HEK293 (cell line): Measurements from ENCODE around the gene SMCO4.

Experiments
- CTCF ChIA-PET: fragments of 350-600 bp; formaldehyde crosslinking; extraction: SDS; loops from one replicate; lab custom pipeline; 2021; ENCODE audit warnings: antibody characterized with exemption; lab: Yijun Ruan, JAX
- POLR2A ChIA-PET: fragments of 300-600 bp; formaldehyde crosslinking; extraction: SDS; loops from one replicate; lab custom pipeline; 2020; ENCODE audit warnings: antibody characterized with exemption, inconsistent platforms; lab: Yijun Ruan, JAX
- H3K27ac ChIP-seq: fragments of 200-500 bp; sonication (Bioruptor generic); 2 replicates; pipeline ENCODE4 v1.5.1; 2014; ENCODE audit warnings: low read depth, low read length, control low read depth, inconsistent platforms; ENCODE audit errors: extremely low read depth
- H3K36me3 ChIP-seq, 2 experiments: fragments of 200-500 bp in 1 of 2; sonication (Bioruptor generic) in 1 of 2; 1 replicate in 1 of 2; 2 replicates in 1 of 2; pipeline ENCODE4 v1.5.1; 2014 to 2017; ENCODE audit warnings: inconsistent platforms in 2 of 2, low read length in 2 of 2; ENCODE audit not compliant: control insufficient read depth in 2 of 2, insufficient read depth in 1 of 2
- H3K4me1 ChIP-seq: fragments of 200-500 bp; sonication (Bioruptor generic); 2 replicates; pipeline ENCODE4 v1.5.1; 2014; ENCODE audit warnings: mild to moderate bottlenecking, low read length, inconsistent platforms; ENCODE audit not compliant: control insufficient read depth, insufficient read depth
- H3K4me3 ChIP-seq: 2 replicates; pipeline ENCODE4 v1.5.1; 2011; ENCODE audit warnings: low read depth, mild to moderate bottlenecking, control low read depth, low read length, moderate library complexity
- H3K9me3 ChIP-seq: fragments of 200-500 bp; sonication (Bioruptor generic); 2 replicates; pipeline ENCODE4 v1.5.1; 2014; ENCODE audit warnings: low read depth, low read length, inconsistent platforms; ENCODE audit not compliant: control insufficient read depth, insufficient read depth
- BCL6B ChIP-seq: fragments of 450-650 bp; formaldehyde crosslinking; IDR thresholded peaks from 2 replicates; pipeline ENCODE4 v1.5.1; 2017; ENCODE audit warnings: missing biosample characterization, missing genetic modification characterization
- SCRT1 ChIP-seq: fragments of 450-650 bp; formaldehyde crosslinking; IDR thresholded peaks from 2 replicates; pipeline ENCODE4 v1.5.1; 2016; ENCODE audit warnings: missing biosample characterization, missing genetic modification characterization, borderline replicate concordance
- SCRT2 ChIP-seq: fragments of 450-650 bp; formaldehyde crosslinking; IDR thresholded peaks from 2 replicates; pipeline ENCODE4 v1.5.1; 2016; ENCODE audit warnings: missing biosample characterization, missing genetic modification characterization
- SP2 ChIP-seq: fragments of 450-650 bp; formaldehyde crosslinking; IDR thresholded peaks from 2 replicates; pipeline ENCODE4 v1.5.1; 2016; ENCODE audit warnings: missing biosample characterization, missing genetic modification characterization
- ZBTB17 ChIP-seq: fragments of 450-650 bp; formaldehyde crosslinking; IDR thresholded peaks from 2 replicates; pipeline ENCODE4 v1.5.1; 2016; ENCODE audit warnings: missing biosample characterization, missing genetic modification characterization
- ZNF133 ChIP-seq: fragments of 450-650 bp; formaldehyde crosslinking; IDR thresholded peaks from 2 replicates; pipeline ENCODE4 v1.5.1; 2016; ENCODE audit warnings: missing biosample characterization, missing genetic modification characterization
- ZNF184 ChIP-seq: fragments of 450-650 bp; IDR thresholded peaks from 2 replicates; pipeline ENCODE4 v1.5.1; 2018; ENCODE audit warnings: missing biosample characterization, mild to moderate bottlenecking, missing genetic modification characterization
- ZNF324 ChIP-seq: fragments of 450-650 bp; formaldehyde crosslinking; IDR thresholded peaks from 2 replicates; pipeline ENCODE4 v1.5.1; 2016; ENCODE audit warnings: missing biosample characterization, missing genetic modification characterization
- ZNF404 ChIP-seq: fragments of 450-650 bp; formaldehyde crosslinking; IDR thresholded peaks from 2 replicates; pipeline ENCODE4 v1.5.1; 2017; ENCODE audit warnings: missing biosample characterization, missing genetic modification characterization
- ZNF664 ChIP-seq: fragments of 450-650 bp; formaldehyde crosslinking; IDR thresholded peaks from 2 replicates; pipeline ENCODE4 v1.5.1; 2016; ENCODE audit warnings: missing biosample characterization, missing genetic modification characterization
- TF ChIP-seq, protein P1 (sequence below): fragments of 450-650 bp; formaldehyde crosslinking; IDR thresholded peaks from 2 replicates; pipeline ENCODE4 v1.5.1; 2016; ENCODE audit warnings: missing biosample characterization, missing genetic modification characterization
- TF ChIP-seq, protein P2 (sequence below): fragments of 450-650 bp; IDR thresholded peaks from 2 replicates; pipeline ENCODE4 v1.5.1; 2018; ENCODE audit warnings: missing biosample characterization, missing genetic modification characterization
- TF ChIP-seq, protein P3 (sequence below): fragments of 450-650 bp; formaldehyde crosslinking; IDR thresholded peaks from 2 replicates; pipeline ENCODE4 v1.5.1; 2016; ENCODE audit warnings: missing biosample characterization, missing genetic modification characterization
- TF ChIP-seq, protein P4 (sequence below): fragments of 450-650 bp; formaldehyde crosslinking; IDR thresholded peaks from 2 replicates; pipeline ENCODE4 v1.5.1; 2016; ENCODE audit warnings: missing biosample characterization, missing genetic modification characterization, borderline replicate concordance

The SMCO4 gene

GRCh38 chr11:93540337-93540736 lies 2.9 kb downstream of the SMCO4 start:
- Histone ChIP-seq H3K4me1 (no peaks in the 10 kb centered on the region; the same call in none of the 2 replicates), H3K27ac (no peak overlapping the region), H3K9me3 (no peaks in the 10 kb centered on the region), H3K36me3 (no peaks in the 10 kb centered on the region), H3K4me3 (no peak overlapping the region)
- CTCF ChIA-PET, result interaction anchor here (0.6 to 2.8 kb wide), 5 partner anchors 83 to 308 kb away, joined by 3 to 21 read pairs (median 3); no protein-coding TSS in a partner anchor
- TF ChIP-seq ZNF184 (tag by site-specific recombination) (no peak), ZNF664 (tag by site-specific recombination) (peak; percentile 86), SCRT2 (peak; percentile 63)
- TF ChIP-seq, protein P1, sequence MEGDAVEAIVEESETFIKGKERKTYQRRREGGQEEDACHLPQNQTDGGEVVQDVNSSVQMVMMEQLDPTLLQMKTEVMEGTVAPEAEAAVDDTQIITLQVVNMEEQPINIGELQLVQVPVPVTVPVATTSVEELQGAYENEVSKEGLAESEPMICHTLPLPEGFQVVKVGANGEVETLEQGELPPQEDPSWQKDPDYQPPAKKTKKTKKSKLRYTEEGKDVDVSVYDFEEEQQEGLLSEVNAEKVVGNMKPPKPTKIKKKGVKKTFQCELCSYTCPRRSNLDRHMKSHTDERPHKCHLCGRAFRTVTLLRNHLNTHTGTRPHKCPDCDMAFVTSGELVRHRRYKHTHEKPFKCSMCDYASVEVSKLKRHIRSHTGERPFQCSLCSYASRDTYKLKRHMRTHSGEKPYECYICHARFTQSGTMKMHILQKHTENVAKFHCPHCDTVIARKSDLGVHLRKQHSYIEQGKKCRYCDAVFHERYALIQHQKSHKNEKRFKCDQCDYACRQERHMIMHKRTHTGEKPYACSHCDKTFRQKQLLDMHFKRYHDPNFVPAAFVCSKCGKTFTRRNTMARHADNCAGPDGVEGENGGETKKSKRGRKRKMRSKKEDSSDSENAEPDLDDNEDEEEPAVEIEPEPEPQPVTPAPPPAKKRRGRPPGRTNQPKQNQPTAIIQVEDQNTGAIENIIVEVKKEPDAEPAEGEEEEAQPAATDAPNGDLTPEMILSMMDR, result no peak
- POLR2A ChIA-PET, result interaction anchor here (0.6 kb wide), 1 partner anchor 256 kb away, joined by 3 read pairs; no protein-coding TSS in a partner anchor

DNA sequence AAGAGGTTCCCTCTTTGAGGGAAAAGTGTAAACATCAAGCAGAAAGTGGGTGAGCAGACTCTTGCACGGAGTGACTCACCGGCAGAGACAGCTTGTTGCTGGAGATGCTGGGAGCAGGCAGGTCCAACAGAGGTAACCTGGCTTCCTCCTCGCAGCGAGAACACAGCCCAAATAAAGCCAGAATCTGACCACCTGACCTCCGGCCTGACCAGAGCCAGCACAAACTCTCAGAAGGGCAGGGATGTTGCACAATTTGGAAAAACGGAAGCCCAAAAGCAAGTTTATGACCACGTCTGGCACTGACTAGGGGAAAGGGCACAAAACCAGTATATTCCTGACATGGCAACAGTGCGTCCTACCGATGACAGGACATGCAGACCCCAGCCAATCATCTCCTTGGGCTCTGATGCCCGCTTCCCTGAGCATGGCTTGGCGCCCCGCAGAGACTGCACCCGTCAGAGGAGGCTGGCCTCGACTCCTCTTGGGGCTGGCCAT lies 5.4 kb downstream of the SMCO4 start:
- ChIA-PET CTCF (no interaction called here), POLR2A (no interaction called here)
- Histone ChIP-seq H3K4me1 (no peaks in the 10 kb centered on the region; the same call in none of the 2 replicates), H3K4me3 (no peak overlapping the region), H3K9me3 (no peaks in the 10 kb centered on the region), H3K27ac (no peak overlapping the region), H3K36me3 (peaks cover 0 to 6% of the 10 kb centered on the region in 2 experiments; a peak in 1 of 3 replicates)
- TF ChIP-seq ZNF133 (tag by site-specific recombination) (peak; percentile 80), SCRT2 (peak; percentile 73)
- TF ChIP-seq, protein P2, sequence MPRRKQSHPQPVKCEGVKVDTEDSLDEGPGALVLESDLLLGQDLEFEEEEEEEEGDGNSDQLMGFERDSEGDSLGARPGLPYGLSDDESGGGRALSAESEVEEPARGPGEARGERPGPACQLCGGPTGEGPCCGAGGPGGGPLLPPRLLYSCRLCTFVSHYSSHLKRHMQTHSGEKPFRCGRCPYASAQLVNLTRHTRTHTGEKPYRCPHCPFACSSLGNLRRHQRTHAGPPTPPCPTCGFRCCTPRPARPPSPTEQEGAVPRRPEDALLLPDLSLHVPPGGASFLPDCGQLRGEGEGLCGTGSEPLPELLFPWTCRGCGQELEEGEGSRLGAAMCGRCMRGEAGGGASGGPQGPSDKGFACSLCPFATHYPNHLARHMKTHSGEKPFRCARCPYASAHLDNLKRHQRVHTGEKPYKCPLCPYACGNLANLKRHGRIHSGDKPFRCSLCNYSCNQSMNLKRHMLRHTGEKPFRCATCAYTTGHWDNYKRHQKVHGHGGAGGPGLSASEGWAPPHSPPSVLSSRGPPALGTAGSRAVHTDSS (tag by site-specific recombination), result no peak

GRCh38 chr11:93537049-93537448 lies 6.1 kb downstream of the SMCO4 start:
- Histone ChIP-seq H3K4me3 (no peak overlapping the region), H3K36me3 (peaks cover 0 to 6% of the 10 kb centered on the region in 2 experiments; a peak in 1 of 3 replicates), H3K9me3 (no peaks in the 10 kb centered on the region), H3K27ac (no peak overlapping the region), H3K4me1 (no peaks in the 10 kb centered on the region; the same call in none of the 2 replicates)
- POLR2A ChIA-PET, result no interaction called here
- CTCF ChIA-PET, result interaction anchor here (0.6 to 1.3 kb wide), 2 partner anchors 115 to 301 kb away, joined by 3 read pairs; no protein-coding TSS in a partner anchor
- no peak for TF ChIP-seq ZNF404
- TF ChIP-seq ZNF324 (tag by site-specific recombination), result no peak
- no peak for TF ChIP-seq SP2 (tag by site-specific recombination)
- TF ChIP-seq SCRT1, result no peak
- no peak for TF ChIP-seq ZBTB17 (tag by site-specific recombination)
- TF ChIP-seq, protein P3, sequence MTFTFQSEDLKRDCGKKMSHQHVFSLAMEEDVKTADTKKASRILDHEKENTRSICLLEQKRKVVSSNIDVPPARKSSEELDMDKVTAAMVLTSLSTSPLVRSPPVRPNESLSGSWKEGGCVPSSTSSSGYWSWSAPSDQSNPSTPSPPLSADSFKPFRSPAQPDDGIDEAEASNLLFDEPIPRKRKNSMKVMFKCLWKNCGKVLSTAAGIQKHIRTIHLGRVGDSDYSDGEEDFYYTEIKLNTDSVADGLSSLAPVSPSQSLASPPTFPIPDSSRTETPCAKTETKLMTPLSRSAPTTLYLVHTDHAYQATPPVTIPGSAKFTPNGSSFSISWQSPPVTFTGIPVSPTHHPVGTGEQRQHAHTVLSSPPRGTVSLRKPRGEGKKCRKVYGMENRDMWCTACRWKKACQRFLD, result no peak
- no peak for TF ChIP-seq ZNF664 (tag by site-specific recombination)
- TF ChIP-seq BCL6B (tag by site-specific recombination), result no peak
- TF ChIP-seq, protein P4, sequence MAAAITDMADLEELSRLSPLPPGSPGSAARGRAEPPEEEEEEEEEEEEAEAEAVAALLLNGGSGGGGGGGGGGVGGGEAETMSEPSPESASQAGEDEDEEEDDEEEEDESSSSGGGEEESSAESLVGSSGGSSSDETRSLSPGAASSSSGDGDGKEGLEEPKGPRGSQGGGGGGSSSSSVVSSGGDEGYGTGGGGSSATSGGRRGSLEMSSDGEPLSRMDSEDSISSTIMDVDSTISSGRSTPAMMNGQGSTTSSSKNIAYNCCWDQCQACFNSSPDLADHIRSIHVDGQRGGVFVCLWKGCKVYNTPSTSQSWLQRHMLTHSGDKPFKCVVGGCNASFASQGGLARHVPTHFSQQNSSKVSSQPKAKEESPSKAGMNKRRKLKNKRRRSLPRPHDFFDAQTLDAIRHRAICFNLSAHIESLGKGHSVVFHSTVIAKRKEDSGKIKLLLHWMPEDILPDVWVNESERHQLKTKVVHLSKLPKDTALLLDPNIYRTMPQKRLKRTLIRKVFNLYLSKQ (tag by site-specific recombination), result no peak
